ENCODE measurements around the gene MCU. TPM values are rescaled to one million over a fixed set of nuclear protein-coding genes. Genes with fewer than 3 reads are reported as not detected.
"Not testable (repeated sequence)": the region's sequence is repeated elsewhere in the genome, so short reads cannot be mapped to it uniquely, and the experiment has no call there.

Gene MCU
- total and polyA plus RNA-seq, 2 donors (not counting 1 experiment from before 2014, with no cell fraction given), result 40.5 to 77.1 TPM

DNA sequence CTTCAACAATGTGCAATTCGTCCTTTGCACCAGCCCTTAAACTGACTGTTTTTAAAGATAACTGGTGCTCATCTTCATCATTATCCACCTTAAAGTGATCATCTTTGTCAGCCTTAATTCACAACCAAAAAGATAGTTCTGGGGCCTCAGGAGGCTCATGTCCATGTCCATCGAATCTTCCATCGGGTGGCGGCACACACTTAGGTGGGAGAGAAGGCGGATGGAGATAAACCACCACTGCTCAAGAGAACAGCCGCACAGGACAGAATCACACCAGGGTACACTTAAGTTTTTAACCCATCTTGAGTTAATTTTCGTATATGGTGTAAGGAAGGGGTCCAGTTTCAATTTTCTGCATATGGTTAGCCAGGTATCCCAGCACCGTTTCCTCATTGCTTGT is 226.4 kb downstream of the MCU start:
- no peaks in the 10 kb centered on the region for H4K20me1 ChIP-seq (ENCODE audit: control insufficient read depth, extremely low read depth, insufficient read depth, low read length)
- H3K4me3 ChIP-seq (replicated peaks in 1 of 4; ENCODE audit: control extremely low read depth in 1 of 4, insufficient read depth in 1 of 4, low read depth in 3 of 4, low read length in 4 of 4), result no peak overlapping the region
- H3K9ac ChIP-seq (ENCODE audit: insufficient read depth, low read length), result no peak overlapping the region
- TF ChIP-seq, protein P1, sequence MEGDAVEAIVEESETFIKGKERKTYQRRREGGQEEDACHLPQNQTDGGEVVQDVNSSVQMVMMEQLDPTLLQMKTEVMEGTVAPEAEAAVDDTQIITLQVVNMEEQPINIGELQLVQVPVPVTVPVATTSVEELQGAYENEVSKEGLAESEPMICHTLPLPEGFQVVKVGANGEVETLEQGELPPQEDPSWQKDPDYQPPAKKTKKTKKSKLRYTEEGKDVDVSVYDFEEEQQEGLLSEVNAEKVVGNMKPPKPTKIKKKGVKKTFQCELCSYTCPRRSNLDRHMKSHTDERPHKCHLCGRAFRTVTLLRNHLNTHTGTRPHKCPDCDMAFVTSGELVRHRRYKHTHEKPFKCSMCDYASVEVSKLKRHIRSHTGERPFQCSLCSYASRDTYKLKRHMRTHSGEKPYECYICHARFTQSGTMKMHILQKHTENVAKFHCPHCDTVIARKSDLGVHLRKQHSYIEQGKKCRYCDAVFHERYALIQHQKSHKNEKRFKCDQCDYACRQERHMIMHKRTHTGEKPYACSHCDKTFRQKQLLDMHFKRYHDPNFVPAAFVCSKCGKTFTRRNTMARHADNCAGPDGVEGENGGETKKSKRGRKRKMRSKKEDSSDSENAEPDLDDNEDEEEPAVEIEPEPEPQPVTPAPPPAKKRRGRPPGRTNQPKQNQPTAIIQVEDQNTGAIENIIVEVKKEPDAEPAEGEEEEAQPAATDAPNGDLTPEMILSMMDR (conservative IDR thresholded peaks at IDR 0.05 in 1 of 2, IDR thresholded peaks at IDR 0.05 in 1 of 2; ENCODE audit: low read depth in 1 of 2, low read length in 2 of 2), result no peak
- TF ChIP-seq EZH2 (IDR thresholded peaks at IDR 0.05; ENCODE audit: low read length, missing control alignments), result no peak
- no peaks in the 10 kb centered on the region for H3K79me2 ChIP-seq (ENCODE audit: control insufficient read depth, insufficient read depth, low read length)
- no peak overlapping the region for H3K27ac ChIP-seq (ENCODE audit: insufficient read depth, low read length)
- H3K36me3 ChIP-seq (ENCODE audit: control insufficient read depth, insufficient read depth, low read length), result no peaks in the 10 kb centered on the region
- no peaks in the 10 kb centered on the region for H3K4me1 ChIP-seq (ENCODE audit: control insufficient read depth, extremely low read depth, insufficient read depth, low read length)
- DNase-seq (ENCODE audit: low read depth in 2 of 2), result no peak
- H2AFZ ChIP-seq (ENCODE audit: low read length), result no peak overlapping the region
- H3K27me3 ChIP-seq (ENCODE audit: control insufficient read depth, insufficient read depth, low read length), result no peaks in the 10 kb centered on the region
- no peak overlapping the region for H3K4me2 ChIP-seq (ENCODE audit: extremely low read depth, insufficient read depth, low read length)
- H3K9me3 ChIP-seq (ENCODE audit: control insufficient read depth, insufficient read depth, low read depth, low read length), result no peaks in the 10 kb centered on the region

DNA sequence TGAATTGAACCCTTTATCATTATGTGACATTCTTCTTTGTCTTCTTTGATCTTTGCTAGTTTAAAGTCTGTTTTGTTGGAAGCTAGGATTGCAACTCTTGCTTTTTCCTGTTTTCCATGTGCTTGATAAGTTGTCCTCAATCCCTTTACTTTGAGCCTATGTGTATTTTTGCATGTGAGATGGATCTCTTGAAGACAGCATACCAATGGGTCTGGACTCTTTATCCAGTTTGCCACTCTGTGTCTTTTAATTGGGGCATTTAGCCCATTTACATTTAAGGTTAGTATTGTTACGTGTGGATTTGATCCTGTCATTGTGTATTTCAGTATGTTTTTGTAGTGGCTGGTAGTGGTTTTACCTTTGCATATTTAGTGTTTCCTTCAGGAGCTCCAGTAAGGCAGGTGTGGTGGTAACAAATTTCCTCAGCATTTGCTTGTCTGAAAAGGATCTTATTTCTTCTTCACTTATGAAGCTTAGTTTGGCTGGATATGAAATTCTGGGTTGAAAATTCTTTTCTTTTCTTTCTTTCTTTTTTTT is 229.3 kb downstream of the MCU start:
- H3K4me2 ChIP-seq (ENCODE audit: extremely low read depth, insufficient read depth, low read length); H3K9me3 ChIP-seq (ENCODE audit: control insufficient read depth, insufficient read depth, low read depth, low read length); H3K27me3 ChIP-seq (ENCODE audit: control insufficient read depth, insufficient read depth, low read length); H3K79me2 ChIP-seq (ENCODE audit: control insufficient read depth, insufficient read depth, low read length); H3K4me1 ChIP-seq (ENCODE audit: control insufficient read depth, extremely low read depth, insufficient read depth, low read length); H3K9ac ChIP-seq (ENCODE audit: insufficient read depth, low read length); H3K27ac ChIP-seq (ENCODE audit: insufficient read depth, low read length); H3K4me3 ChIP-seq (replicated peaks in 1 of 4; ENCODE audit: control extremely low read depth in 1 of 4, insufficient read depth in 1 of 4, low read depth in 3 of 4, low read length in 4 of 4); DNase-seq (ENCODE audit: low read depth in 2 of 2); H2AFZ ChIP-seq (ENCODE audit: low read length); H3K36me3 ChIP-seq (ENCODE audit: control insufficient read depth, insufficient read depth, low read length); H4K20me1 ChIP-seq (ENCODE audit: control insufficient read depth, extremely low read depth, insufficient read depth, low read length): not testable (repeated sequence)

- TF ChIP-seq EZH2 (IDR thresholded peaks at IDR 0.05; ENCODE audit: low read length, missing control alignments), result no peak
- TF ChIP-seq, protein P1 (conservative IDR thresholded peaks at IDR 0.05 in 1 of 2, IDR thresholded peaks at IDR 0.05 in 1 of 2; ENCODE audit: low read depth in 1 of 2, low read length in 2 of 2), result no peak
- Histone ChIP-seq H3K9me3 (ENCODE audit: control insufficient read depth, insufficient read depth, low read depth, low read length) (no peaks in the 10 kb centered on the region), H3K79me2 (ENCODE audit: control insufficient read depth, insufficient read depth, low read length) (no peaks in the 10 kb centered on the region), H3K27me3 (ENCODE audit: control insufficient read depth, insufficient read depth, low read length) (no peaks in the 10 kb centered on the region), H3K4me3 (replicated peaks in 1 of 4; ENCODE audit: control extremely low read depth in 1 of 4, insufficient read depth in 1 of 4, low read depth in 3 of 4, low read length in 4 of 4) (no peak overlapping the region), H3K27ac (ENCODE audit: insufficient read depth, low read length) (no peak overlapping the region), H2AFZ (ENCODE audit: low read length) (no peak overlapping the region), H4K20me1 (ENCODE audit: control insufficient read depth, extremely low read depth, insufficient read depth, low read length) (no peaks in the 10 kb centered on the region), H3K4me2 (ENCODE audit: extremely low read depth, insufficient read depth, low read length) (no peak overlapping the region), H3K4me1 (ENCODE audit: control insufficient read depth, extremely low read depth, insufficient read depth, low read length) (no peaks in the 10 kb centered on the region), H3K9ac (ENCODE audit: insufficient read depth, low read length) (no peak overlapping the region), H3K36me3 (ENCODE audit: control insufficient read depth, insufficient read depth, low read length) (no peaks in the 10 kb centered on the region)
- DNase-seq (ENCODE audit: low read depth in 2 of 2), result no peak
These were observed 232.4 kb downstream of the MCU start for GRCh38 chr10:72924351-72924750.

All from fibroblast of lung (primary cell).